Mesodermal cell (in vitro differentiated cells): ENCODE data around the gene KREMEN2. TPM values are rescaled to one million over a fixed set of nuclear protein-coding genes. Genes with fewer than 3 reads are reported as not detected.
"Not testable (repeated sequence)": the region's sequence is repeated elsewhere in the genome, so short reads cannot be mapped to it uniquely, and the experiment has no call there.

ENCODE experiments used
- H3K27ac ChIP-seq: 2 replicates; pipeline ENCODE4 v1.7.0; 2013; ENCODE audit warnings: mild to moderate bottlenecking, low read depth, low read length, moderate library complexity; ENCODE audit not compliant: severe bottlenecking
- H3K36me3 ChIP-seq: 2 replicates; pipeline ENCODE4 v1.7.1; 2013; ENCODE audit warnings: mild to moderate bottlenecking, low read length, moderate library complexity; ENCODE audit not compliant: control insufficient read depth, insufficient read depth
- H3K4me1 ChIP-seq: one replicate; pipeline ENCODE4 v1.7.1; 2013; ENCODE audit warnings: mild to moderate bottlenecking, low read length; ENCODE audit not compliant: insufficient read depth, control insufficient read depth, poor library complexity, severe bottlenecking
- H3K4me3 ChIP-seq: 2 replicates; pipeline ENCODE4 v1.7.0; 2013; ENCODE audit warnings: low read length, control low read depth, mild to moderate bottlenecking; ENCODE audit not compliant: insufficient read depth, poor library complexity, severe bottlenecking; ENCODE audit errors: extremely low read depth
- H3K9me3 ChIP-seq: 2 replicates; pipeline ENCODE4 v1.7.1; 2013; ENCODE audit warnings: mild to moderate bottlenecking, low read length, moderate library complexity; ENCODE audit not compliant: control insufficient read depth
- WGBS, 2 experiments: methylation state at CpG; one replicate each; pipeline ENCODE4 v1.1.5; 2013; ENCODE audit warnings: missing lambda C conversion rate in 2 of 2; ENCODE audit not compliant: insufficient coverage in 2 of 2; 5-methylcytosine and 5-hydroxymethylcytosine counted together
- polyA plus RNA-seq, 2 experiments: library from polyadenylated mRNA; stranded (reverse); fragments of 50-300 nt; gene quantifications; one replicate each; pipeline ENCODE4 v1.2.3, GENCODE V29; 2013

The KREMEN2 gene, protein sequence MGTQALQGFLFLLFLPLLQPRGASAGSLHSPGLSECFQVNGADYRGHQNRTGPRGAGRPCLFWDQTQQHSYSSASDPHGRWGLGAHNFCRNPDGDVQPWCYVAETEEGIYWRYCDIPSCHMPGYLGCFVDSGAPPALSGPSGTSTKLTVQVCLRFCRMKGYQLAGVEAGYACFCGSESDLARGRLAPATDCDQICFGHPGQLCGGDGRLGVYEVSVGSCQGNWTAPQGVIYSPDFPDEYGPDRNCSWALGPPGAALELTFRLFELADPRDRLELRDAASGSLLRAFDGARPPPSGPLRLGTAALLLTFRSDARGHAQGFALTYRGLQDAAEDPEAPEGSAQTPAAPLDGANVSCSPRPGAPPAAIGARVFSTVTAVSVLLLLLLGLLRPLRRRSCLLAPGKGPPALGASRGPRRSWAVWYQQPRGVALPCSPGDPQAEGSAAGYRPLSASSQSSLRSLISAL
- 2.3 TPM for polyA plus RNA-seq (2013, experiment 1 of 2)
- polyA plus RNA-seq (2013, experiment 2 of 2), result 1.6 TPM

- peak within 1 kb of the TSS; percentile 39 for H3K4me3 ChIP-seq
- 0 to 1% methylated on average over 34 to 42 of the region's 60 CpGs for WGBS, 2 experiments
- no peak within 1 kb of the TSS for H3K27ac ChIP-seq
- no peaks in the 10 kb centered on the region for H3K9me3 ChIP-seq
- no peaks in the 10 kb centered on the region for H3K36me3 ChIP-seq
- H3K4me1 ChIP-seq, result peaks cover 3% of the 10 kb centered on the region
These were observed at the start of gene KREMEN2 for GRCh38 chr16:2963723-2964474. KREMEN2 (plus strand) TSS chr16:2964275; CDS start chr16:2964521, 246 bp downstream.

GRCh38 chr16:2915196-2915929, 48.7 kb upstream of the KREMEN2 start:
- H3K4me3 ChIP-seq, result no peak overlapping the region
- whole genome bisulfite sequencing, 2 experiments, result 91 to 93% methylated on average over 10 to 13 of the region's 13 CpGs
- H3K36me3 ChIP-seq, result peaks cover 30% of the 10 kb centered on the region
- H3K4me1 ChIP-seq, result peaks cover 10% of the 10 kb centered on the region
- no peaks in the 10 kb centered on the region for H3K9me3 ChIP-seq
- H3K27ac ChIP-seq, result peak overlapping the region; percentile 36

GRCh38 chr16:2919511-2920255, 44.4 kb upstream of the KREMEN2 start:
- Histone ChIP-seq H3K27ac (no peak overlapping the region), H3K4me3 (no peak overlapping the region), H3K9me3 (no peaks in the 10 kb centered on the region), H3K4me1 (peaks cover 10% of the 10 kb centered on the region), H3K36me3 (peaks cover 36% of the 10 kb centered on the region)
- WGBS, 2 experiments, result 39 to 43% methylated on average over 8 to 11 of the region's 13 CpGs

- 93 to 97% methylated on average over 9 to 12 of the region's 14 CpGs for WGBS, 2 experiments
- H3K36me3 ChIP-seq, result peaks cover 20% of the 10 kb centered on the region
- peaks cover 3% of the 10 kb centered on the region for H3K4me1 ChIP-seq
- H3K9me3 ChIP-seq, result no peaks in the 10 kb centered on the region
- H3K4me3 ChIP-seq, result no peak overlapping the region
- H3K27ac ChIP-seq, result no peak overlapping the region
These were observed 40.6 kb upstream of the KREMEN2 start for GRCh38 chr16:2923481-2923880.

- Histone ChIP-seq H3K4me1 (peaks cover 3% of the 10 kb centered on the region), H3K36me3 (peaks cover 21% of the 10 kb centered on the region), H3K9me3 (no peaks in the 10 kb centered on the region), H3K4me3 (no peak overlapping the region), H3K27ac (no peak overlapping the region)
- 87% methylated on average over 20 to 26 of the region's 42 CpGs for WGBS, 2 experiments
These were observed 38.9 kb upstream of the KREMEN2 start for GRCh38 chr16:2924901-2925755.

DNA sequence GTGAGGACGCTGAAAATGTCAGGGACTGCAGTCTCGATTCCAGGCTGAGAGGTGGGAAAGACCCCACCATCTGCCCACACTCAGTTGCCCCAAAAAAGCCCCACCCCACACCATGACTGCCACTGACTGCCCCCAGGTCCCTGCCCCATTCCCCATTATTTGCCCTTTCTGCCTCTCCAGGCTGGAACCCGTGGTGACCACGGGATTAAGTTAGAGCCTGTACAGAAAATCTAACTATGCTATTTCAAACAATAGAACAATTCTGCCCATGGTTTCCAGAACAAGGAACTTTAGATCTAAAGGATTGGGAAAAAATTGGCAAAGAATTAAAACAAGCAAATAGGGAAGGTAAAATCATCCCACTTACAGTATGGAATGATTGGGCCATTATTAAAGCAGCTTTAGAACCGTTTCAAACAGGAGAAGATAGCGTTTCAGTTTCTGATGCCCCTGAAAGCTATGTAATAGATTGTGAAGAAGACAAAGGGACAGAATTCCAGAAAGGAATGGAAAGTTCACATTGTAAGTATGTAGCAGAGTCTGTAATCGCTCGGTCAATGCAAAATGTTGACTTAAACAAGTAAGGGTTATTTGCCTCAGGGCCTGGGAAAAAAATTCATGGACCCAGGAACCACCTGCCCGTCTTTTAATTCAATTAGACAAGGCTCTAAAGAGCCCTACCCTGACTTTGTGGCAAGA, 38.0 kb upstream of the KREMEN2 start:
- Histone ChIP-seq H3K27ac (no peak overlapping the region), H3K36me3 (peaks cover 22% of the 10 kb centered on the region), H3K4me3 (no peak overlapping the region), H3K9me3 (no peaks in the 10 kb centered on the region), H3K4me1 (peaks cover 3% of the 10 kb centered on the region)
- WGBS, 2 experiments, result 95 to 96% methylated on average over 4 of the region's 9 CpGs

- Histone ChIP-seq H3K36me3 (peaks cover 22% of the 10 kb centered on the region), H3K4me1 (peaks cover 3% of the 10 kb centered on the region), H3K9me3 (no peaks in the 10 kb centered on the region), H3K27ac (no peak overlapping the region), H3K4me3 (no peak overlapping the region)
- 92% methylated on average over 2 of the region's 5 CpGs; no CpG with 5 or more reads in 1 of the 2 experiments for WGBS, 2 experiments
These were observed 37.5 kb upstream of the KREMEN2 start for GRCh38 chr16:2926650-2926999.

GRCh38 chr16:2927010-2927646, 36.9 kb upstream of the KREMEN2 start:
- 21 to 23% methylated on average over 15 to 17 of the region's 19 CpGs for WGBS, 2 experiments
- Histone ChIP-seq H3K4me1 (peaks cover 3% of the 10 kb centered on the region), H3K36me3 (peaks cover 17% of the 10 kb centered on the region), H3K27ac (no peak overlapping the region), H3K9me3 (no peaks in the 10 kb centered on the region), H3K4me3 (no peak overlapping the region)

DNA sequence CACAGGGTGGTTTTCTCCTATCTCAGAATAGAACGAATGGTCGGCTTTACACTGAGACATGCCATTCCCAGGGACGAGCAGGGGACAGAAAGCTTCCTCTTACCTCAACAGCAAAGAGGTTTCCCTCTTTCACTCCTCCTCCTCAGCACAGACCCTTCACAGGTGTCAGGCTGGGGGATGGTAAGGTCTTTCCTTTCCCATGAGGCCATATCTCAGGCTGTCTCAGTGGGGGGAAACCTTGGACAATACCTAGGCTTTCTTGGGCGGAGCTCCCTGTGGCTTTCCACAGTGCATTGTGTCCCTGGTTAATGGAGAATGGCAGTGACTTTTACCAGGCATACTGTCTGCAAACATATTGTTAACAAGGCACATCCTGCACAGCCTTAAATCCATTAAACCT, 35.9 kb upstream of the KREMEN2 start:
- not testable (repeated sequence) for H3K27ac ChIP-seq, H3K4me3 ChIP-seq, H3K9me3 ChIP-seq, H3K4me1 ChIP-seq
- H3K36me3 ChIP-seq, result peaks cover 13% of the 10 kb centered on the region
- 78 to 100% methylated on average over 2 to 4 of the region's 4 CpGs for whole genome bisulfite sequencing, 2 experiments
